GM21529 (cell line): Measurements from ENCODE around the gene LOC128125822.
A peak's percentile ranks its signal among the peaks of the same experiment; 100 is the strongest.
"Not testable (repeated sequence)": the region's sequence is repeated elsewhere in the genome, so short reads cannot be mapped to it uniquely, and the experiment has no call there.

Experiments
- ATAC-seq: cut with Tn5 transposase; IDR thresholded peaks from one replicate; pipeline ENCODE4 v1.9.1; 2021; ENCODE audit not compliant: unreplicated experiment

LOC128125822 gene

GRCh38 chr6:63581355-63582013 is 9.2 kb downstream of the LOC128125822 start:
- ATAC-seq = no peak

- no peak for ATAC-seq
Observed at GRCh38 chr6:63582579-63583231, 10.4 kb downstream of the LOC128125822 start.

- no peak for ATAC-seq
Observed at GRCh38 chr6:63584125-63584514, 11.8 kb downstream of the LOC128125822 start.

- ATAC-seq = no peak
Observed at GRCh38 chr6:63584566-63584965, 12.3 kb downstream of the LOC128125822 start.

GRCh38 chr6:63585652-63586051 is 13.4 kb downstream of the LOC128125822 start:
- not testable (repeated sequence) for ATAC-seq

- ATAC-seq = no peak
Observed at GRCh38 chr6:63589952-63590411, 17.7 kb downstream of the LOC128125822 start.

- ATAC-seq = no peak
Observed at GRCh38 chr6:63592886-63593285, 20.6 kb downstream of the LOC128125822 start.

GRCh38 chr6:63597141-63598048 is 25.1 kb downstream of the LOC128125822 start:
- no peak for ATAC-seq

GRCh38 chr6:63598049-63599036 is 26.1 kb downstream of the LOC128125822 start:
- peak; percentile 100 for ATAC-seq

- ATAC-seq = no peak
Observed at GRCh38 chr6:63599243-63599642, 27.0 kb downstream of the LOC128125822 start.

GRCh38 chr6:63600136-63600535 is 27.9 kb downstream of the LOC128125822 start:
- no peak for ATAC-seq

- ATAC-seq = no peak
Observed at GRCh38 chr6:63609231-63609630, 37.0 kb downstream of the LOC128125822 start.

- no peak for ATAC-seq
Observed at GRCh38 chr6:63610944-63611343, 38.7 kb downstream of the LOC128125822 start.

GRCh38 chr6:63611560-63611959 is 39.3 kb downstream of the LOC128125822 start:
- ATAC-seq = no peak

GRCh38 chr6:63615590-63615989 is 43.3 kb downstream of the LOC128125822 start:
- ATAC-seq = no peak
